Activated T-helper 9 cell treated with anti-CD3 and anti-CD28 coated beads, Interleukin-2, amount 50 U/mL, for 16 hours (primary cell): ENCODE measurements around the gene SSBP2.
A peak's percentile ranks its signal among the peaks of the same experiment; 100 is the strongest.

Experiments used
- DNase-seq: peaks from one replicate; pipeline ENCODE4 v3.0.0-alpha.2; 2020; ENCODE audit warnings: low read depth

Gene SSBP2

DNA sequence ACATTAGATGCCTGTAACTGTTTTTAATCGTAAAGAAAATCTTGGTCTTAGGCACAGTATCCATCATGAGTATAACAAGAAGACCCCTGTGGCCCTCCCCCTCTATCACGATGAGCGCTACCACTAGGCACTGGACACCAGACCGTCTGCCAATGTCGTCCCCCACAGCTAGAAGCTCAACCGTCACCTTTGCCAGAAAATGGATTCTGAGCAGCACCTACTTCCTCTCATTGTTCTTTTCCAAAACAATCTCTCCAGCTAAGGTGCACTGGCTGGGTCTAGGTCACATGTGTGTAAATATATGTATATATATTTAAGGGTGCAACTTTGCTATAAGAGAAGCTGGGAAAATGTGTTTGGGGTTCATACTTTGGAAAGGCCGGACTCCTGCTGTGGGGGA lies 15.7 kb upstream of the SSBP2 start:
- DNase-seq: no peak

DNA sequence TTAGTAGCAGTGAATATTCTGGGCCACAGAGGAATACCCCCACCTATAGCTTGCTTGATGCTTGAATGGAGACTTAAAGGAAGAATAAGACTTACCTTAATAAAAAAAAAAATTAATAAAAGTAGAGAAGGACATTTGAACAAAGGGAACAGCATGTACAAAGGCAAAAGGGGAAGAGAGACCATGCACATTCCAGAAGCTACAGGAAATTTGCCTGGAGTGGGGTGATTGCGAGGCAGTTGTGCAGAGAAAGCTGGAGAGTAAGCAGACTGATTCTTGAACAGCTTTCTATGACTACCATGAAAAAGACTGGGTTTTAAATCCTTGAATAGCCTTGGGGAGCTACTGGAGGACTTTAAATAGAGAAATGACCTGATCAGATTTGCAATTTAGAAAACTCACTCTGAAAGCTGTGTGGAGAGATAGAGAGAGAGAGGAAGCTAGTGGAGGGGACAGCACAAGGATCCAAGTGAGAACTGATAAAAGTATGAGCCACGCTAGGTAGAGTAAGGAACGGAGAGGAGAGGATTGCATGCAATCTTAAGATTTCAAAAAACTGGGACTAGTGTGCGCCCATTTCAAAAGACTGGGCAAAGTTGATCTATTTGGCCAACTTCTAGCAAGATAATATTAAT lies 12.5 kb upstream of the SSBP2 start:
- DNase-seq: no peak

GRCh38 chr5:81762853-81763252 lies 12.0 kb upstream of the SSBP2 start:
- DNase-seq: no peak

- DNase-seq: no peak
Measured at GRCh38 chr5:81762401-81762800, 11.5 kb upstream of the SSBP2 start.

DNA sequence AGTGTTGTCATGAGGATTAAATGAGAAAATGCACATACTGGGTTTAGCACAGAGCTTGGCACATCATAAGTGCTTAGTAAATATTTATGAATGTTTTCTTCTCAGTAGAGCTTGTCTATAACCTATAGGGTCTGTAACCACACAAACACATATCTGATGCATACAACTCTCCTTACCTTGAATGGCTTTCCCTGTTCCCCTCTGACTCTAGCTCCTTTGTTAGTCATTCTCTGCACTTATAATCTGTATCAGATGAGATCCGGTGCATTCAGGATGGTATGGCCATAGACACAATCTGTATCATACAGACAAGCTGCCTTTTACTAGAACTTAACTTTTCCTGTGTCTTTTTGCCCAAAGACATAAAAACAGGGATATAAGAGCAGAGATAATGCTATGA lies 11.1 kb upstream of the SSBP2 start:
- DNase-seq: no peak

GRCh38 chr5:81761270-81761669 lies 10.4 kb upstream of the SSBP2 start:
- DNase-seq: no peak

GRCh38 chr5:81760521-81760920 lies 9.6 kb upstream of the SSBP2 start:
- no peak for DNase-seq

DNA sequence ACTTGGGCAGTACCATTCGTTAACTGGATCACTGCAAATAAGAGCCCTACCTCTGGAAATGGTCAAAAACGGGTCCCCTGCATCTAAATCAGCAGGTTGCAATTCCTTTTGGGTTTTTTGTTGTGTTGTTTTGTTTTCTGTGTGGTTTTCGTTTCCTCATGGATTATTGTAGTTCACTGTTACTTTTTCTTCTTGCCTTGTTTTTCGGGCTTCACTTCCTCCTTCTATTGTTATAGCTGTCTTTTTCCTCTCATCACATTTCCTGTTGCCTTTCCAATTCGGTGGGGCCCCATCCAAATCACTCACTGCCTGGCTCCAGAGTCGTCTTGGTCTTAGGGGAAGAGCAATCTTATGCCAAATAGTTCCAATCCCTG lies 8.7 kb upstream of the SSBP2 start:
- no peak for DNase-seq

- DNase-seq: no peak
Measured at GRCh38 chr5:81757404-81757803, 6.5 kb upstream of the SSBP2 start.

- DNase-seq: no peak
Measured at GRCh38 chr5:81756016-81756415, 5.1 kb upstream of the SSBP2 start.

DNA sequence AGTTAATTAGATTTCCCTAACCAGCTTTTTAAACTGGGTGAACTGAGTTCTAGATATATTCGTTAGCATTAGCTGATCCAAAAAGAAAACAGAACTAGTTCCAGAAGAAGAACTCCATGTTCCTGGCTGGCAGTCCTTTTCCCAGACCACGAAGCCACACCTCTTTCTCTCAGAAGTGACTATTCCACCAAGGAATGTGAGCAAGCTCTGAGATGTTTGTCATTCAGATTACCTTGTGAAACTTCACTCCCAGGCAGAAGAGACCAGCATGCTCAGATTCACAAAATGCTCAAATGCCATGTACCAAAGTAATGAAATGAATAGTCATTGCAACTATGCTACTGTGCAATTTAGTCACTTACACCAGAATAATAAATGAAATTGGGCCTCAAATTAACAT lies 4.4 kb upstream of the SSBP2 start:
- no peak for DNase-seq

GRCh38 chr5:81754621-81755020 lies 3.7 kb upstream of the SSBP2 start:
- DNase-seq: no peak

- DNase-seq: no peak
Measured at GRCh38 chr5:81753429-81753828, 2.5 kb upstream of the SSBP2 start.

DNA sequence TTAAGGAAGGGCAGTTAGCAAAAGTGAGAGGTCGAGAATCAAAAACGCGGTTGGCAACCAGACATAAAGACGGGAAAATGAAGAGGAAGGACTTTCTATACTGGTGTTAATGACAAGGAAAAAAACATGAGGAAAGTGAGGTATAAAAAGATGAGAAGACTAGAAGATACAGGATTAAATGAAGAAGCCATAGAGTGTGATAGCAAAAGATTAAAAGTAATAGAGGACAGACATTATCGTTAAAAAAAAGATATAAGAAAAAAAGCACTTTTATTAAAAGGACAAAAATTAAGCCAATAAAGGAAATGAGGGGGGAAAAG lies 1.7 kb upstream of the SSBP2 start:
- DNase-seq: no peak

- no peak for DNase-seq
Measured at GRCh38 chr5:81751836-81752643, 1.1 kb upstream of the SSBP2 start.

DNA sequence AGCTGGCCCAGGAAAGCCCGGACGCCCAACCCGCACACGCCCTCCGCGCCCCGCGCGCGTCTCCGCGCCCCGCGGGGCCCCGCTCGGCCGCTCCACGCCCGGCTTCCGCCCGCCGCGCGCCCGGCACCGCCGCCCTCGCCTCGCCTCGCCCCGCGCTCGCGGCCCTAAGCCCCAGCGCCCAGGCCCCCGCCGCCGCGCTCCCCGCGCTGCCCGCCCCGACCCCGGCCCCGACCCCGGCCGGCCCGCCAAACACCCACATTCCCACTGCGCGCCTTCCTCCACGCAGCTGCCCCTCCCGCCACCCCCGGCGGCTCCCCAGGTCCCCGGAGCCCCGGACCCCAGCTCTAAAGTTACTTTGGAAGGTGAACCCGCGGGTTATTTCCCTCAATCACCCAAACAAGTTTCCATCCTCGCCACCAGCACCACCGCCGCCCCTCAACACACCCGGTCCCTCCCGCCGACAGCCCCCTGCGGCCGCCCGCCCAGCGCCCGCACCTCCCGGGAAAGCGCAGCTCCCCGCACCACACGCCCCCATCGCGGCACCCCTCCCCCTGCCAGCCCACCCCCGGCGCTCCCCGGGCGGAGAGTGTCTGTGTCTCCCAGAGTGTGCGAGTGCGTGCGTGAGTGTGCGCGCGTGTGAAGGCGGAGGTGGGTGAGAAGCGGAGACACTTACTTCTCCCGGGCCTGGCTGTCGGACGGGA lies 439 bp downstream of the SSBP2 start:
- DNase-seq: peak; percentile 10

GRCh38 chr5:81749561-81750307 lies 1.2 kb downstream of the SSBP2 start:
- DNase-seq: peak; percentile 25

- no peak for DNase-seq
Measured at GRCh38 chr5:81749192-81749560, 1.7 kb downstream of the SSBP2 start.

GRCh38 chr5:81748556-81748955 lies 2.3 kb downstream of the SSBP2 start:
- no peak for DNase-seq

DNA sequence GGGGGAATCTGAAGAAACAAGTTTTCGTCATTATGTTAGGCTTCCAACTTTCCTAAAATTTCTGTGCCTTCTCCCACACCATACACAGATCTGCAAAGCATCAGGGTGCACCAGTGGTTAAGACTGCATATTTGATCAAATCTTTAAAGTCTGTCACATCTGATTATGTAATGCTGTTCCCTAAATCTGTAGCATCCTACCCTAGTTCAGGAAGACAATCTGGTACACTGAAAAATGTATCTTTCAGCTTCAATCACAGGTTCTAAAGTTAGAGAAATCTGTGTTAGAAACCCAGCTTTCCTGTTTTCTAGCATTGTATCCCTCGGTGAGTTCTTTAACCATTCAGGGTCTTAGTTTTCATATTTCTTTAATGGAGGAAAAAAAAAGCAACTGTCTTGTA lies 3.9 kb downstream of the SSBP2 start:
- DNase-seq: no peak

GRCh38 chr5:81740758-81741157 lies 10.1 kb downstream of the SSBP2 start:
- no peak for DNase-seq

DNA sequence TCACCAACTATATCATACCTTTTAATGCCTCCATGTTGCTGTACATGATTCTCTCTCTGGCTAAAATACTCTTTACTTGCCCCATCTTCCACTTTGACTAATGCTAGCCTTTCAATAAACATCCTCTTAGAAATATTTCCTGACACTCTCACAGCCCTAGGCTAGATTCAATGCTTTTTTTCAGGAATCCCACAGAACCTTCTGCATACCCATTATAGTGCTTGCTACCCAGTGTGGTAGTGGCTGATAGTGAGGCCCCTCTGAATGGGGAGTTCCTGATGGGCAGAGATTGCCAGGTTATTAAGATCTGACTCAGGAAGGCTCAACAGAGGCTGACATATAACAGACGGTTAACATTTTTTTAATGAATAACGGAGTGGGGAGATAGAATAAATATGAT lies 11.6 kb downstream of the SSBP2 start:
- DNase-seq: no peak

- DNase-seq: no peak
Measured at GRCh38 chr5:81729276-81729675, 21.6 kb downstream of the SSBP2 start.
